ENCODE results near the gene ZNF248. TPM values are rescaled to one million over a fixed set of nuclear protein-coding genes. Genes with fewer than 3 reads are reported as not detected.

The ZNF248 gene
- total RNA-seq, 1 donor from 2014 or later: 0.75 TPM

GRCh38 chr10:37872955-37873354 lies 15.5 kb upstream of the ZNF248 start:
- no peaks in the 10 kb centered on the region for H3K4me1 Mint-ChIP-seq (ENCODE audit: low read depth, unreplicated experiment)
- H3K27ac Mint-ChIP-seq (ENCODE audit: unreplicated experiment): no peak overlapping the region
- no peak overlapping the region for H2AFZ ChIP-seq (ENCODE audit: low read depth, low read length)
- H3K9ac ChIP-seq (ENCODE audit: low read length): no peak overlapping the region
- no peaks in the 10 kb centered on the region for H4K20me1 ChIP-seq (ENCODE audit: insufficient read depth, low read length)
- H3K36me3 Mint-ChIP-seq (ENCODE audit: low read depth, unreplicated experiment): no peaks in the 10 kb centered on the region
- H3K79me2 ChIP-seq (ENCODE audit: insufficient read depth, low read length): no peaks in the 10 kb centered on the region
- no peak for FAIRE-seq
- no peaks in the 10 kb centered on the region for H3K36me3 ChIP-seq (ENCODE audit: insufficient read depth, low read length)
- H3K4me2 ChIP-seq (ENCODE audit: low read length): no peak overlapping the region
- no peak overlapping the region for H3K27ac ChIP-seq (ENCODE audit: low read depth, low read length)
- H3K4me3 ChIP-seq (ENCODE audit: insufficient read depth, low read depth, low read length): no peak overlapping the region
- DNase-seq (ENCODE audit: low read depth): no peak
- TF ChIP-seq EZH2 (IDR thresholded peaks at IDR 0.05; ENCODE audit: insufficient read depth, low read length) (no peak), CTCF (IDR thresholded peaks at IDR 0.05; ENCODE audit: insufficient read depth, low read depth, low read length) (no peak)
- no peak overlapping the region for H3K4me3 Mint-ChIP-seq (ENCODE audit: unreplicated experiment)
- H3K27me3 ChIP-seq (ENCODE audit: insufficient read depth, low read length): no peaks in the 10 kb centered on the region
- peaks cover 7% of the 10 kb centered on the region for H3K9me3 Mint-ChIP-seq (ENCODE audit: unreplicated experiment)
- no peaks in the 10 kb centered on the region for H3K27me3 Mint-ChIP-seq (ENCODE audit: low read depth, unreplicated experiment)
- no peaks in the 10 kb centered on the region for H3K9me3 ChIP-seq (ENCODE audit: insufficient read depth, low read depth, low read length)
- H3K4me1 ChIP-seq (ENCODE audit: insufficient read depth, low read length): no peaks in the 10 kb centered on the region

GRCh38 chr10:37872283-37872682 lies 14.9 kb upstream of the ZNF248 start:
- Mint-ChIP-seq H3K36me3 (ENCODE audit: low read depth, unreplicated experiment) (no peaks in the 10 kb centered on the region), H3K9me3 (ENCODE audit: unreplicated experiment) (peaks cover 7% of the 10 kb centered on the region), H3K4me3 (ENCODE audit: unreplicated experiment) (no peak overlapping the region), H3K27me3 (ENCODE audit: low read depth, unreplicated experiment) (no peaks in the 10 kb centered on the region), H3K4me1 (ENCODE audit: low read depth, unreplicated experiment) (no peaks in the 10 kb centered on the region), H3K27ac (ENCODE audit: unreplicated experiment) (no peak overlapping the region)
- Histone ChIP-seq H3K4me3 (ENCODE audit: insufficient read depth, low read depth, low read length) (no peak overlapping the region), H3K9me3 (ENCODE audit: insufficient read depth, low read depth, low read length) (no peaks in the 10 kb centered on the region), H3K9ac (ENCODE audit: low read length) (no peak overlapping the region), H4K20me1 (ENCODE audit: insufficient read depth, low read length) (no peaks in the 10 kb centered on the region), H3K79me2 (ENCODE audit: insufficient read depth, low read length) (no peaks in the 10 kb centered on the region), H3K27me3 (ENCODE audit: insufficient read depth, low read length) (no peaks in the 10 kb centered on the region), H3K4me2 (ENCODE audit: low read length) (no peak overlapping the region), H2AFZ (ENCODE audit: low read depth, low read length) (no peak overlapping the region), H3K27ac (ENCODE audit: low read depth, low read length) (no peak overlapping the region), H3K36me3 (ENCODE audit: insufficient read depth, low read length) (no peaks in the 10 kb centered on the region), H3K4me1 (ENCODE audit: insufficient read depth, low read length) (no peaks in the 10 kb centered on the region)
- DNase-seq (ENCODE audit: low read depth): no peak
- no peak for FAIRE-seq
- TF ChIP-seq CTCF (IDR thresholded peaks at IDR 0.05; ENCODE audit: insufficient read depth, low read depth, low read length) (no peak), EZH2 (IDR thresholded peaks at IDR 0.05; ENCODE audit: insufficient read depth, low read length) (no peak)

- no peak overlapping the region for H3K4me3 Mint-ChIP-seq (ENCODE audit: unreplicated experiment)
- no peaks in the 10 kb centered on the region for H3K36me3 ChIP-seq (ENCODE audit: insufficient read depth, low read length)
- no peak overlapping the region for H3K9ac ChIP-seq (ENCODE audit: low read length)
- no peak overlapping the region for H2AFZ ChIP-seq (ENCODE audit: low read depth, low read length)
- no peaks in the 10 kb centered on the region for H3K79me2 ChIP-seq (ENCODE audit: insufficient read depth, low read length)
- H4K20me1 ChIP-seq (ENCODE audit: insufficient read depth, low read length): no peaks in the 10 kb centered on the region
- DNase-seq (ENCODE audit: low read depth) (no peak), FAIRE-seq (no peak)
- no peak overlapping the region for H3K27ac ChIP-seq (ENCODE audit: low read depth, low read length)
- H3K4me3 ChIP-seq (ENCODE audit: insufficient read depth, low read depth, low read length): no peak overlapping the region
- H3K27me3 ChIP-seq (ENCODE audit: insufficient read depth, low read length): no peaks in the 10 kb centered on the region
- no peaks in the 10 kb centered on the region for H3K27me3 Mint-ChIP-seq (ENCODE audit: low read depth, unreplicated experiment)
- H3K4me2 ChIP-seq (ENCODE audit: low read length): no peak overlapping the region
- no peaks in the 10 kb centered on the region for H3K36me3 Mint-ChIP-seq (ENCODE audit: low read depth, unreplicated experiment)
- peaks cover 7% of the 10 kb centered on the region for H3K9me3 Mint-ChIP-seq (ENCODE audit: unreplicated experiment)
- H3K9me3 ChIP-seq (ENCODE audit: insufficient read depth, low read depth, low read length): no peaks in the 10 kb centered on the region
- H3K4me1 ChIP-seq (ENCODE audit: insufficient read depth, low read length): no peaks in the 10 kb centered on the region
- H3K27ac Mint-ChIP-seq (ENCODE audit: unreplicated experiment): no peak overlapping the region
- TF ChIP-seq CTCF (IDR thresholded peaks at IDR 0.05; ENCODE audit: insufficient read depth, low read depth, low read length): no peak
- TF ChIP-seq EZH2 (IDR thresholded peaks at IDR 0.05; ENCODE audit: insufficient read depth, low read length): no peak
- no peaks in the 10 kb centered on the region for H3K4me1 Mint-ChIP-seq (ENCODE audit: low read depth, unreplicated experiment)
These were observed 14.3 kb upstream of the ZNF248 start for GRCh38 chr10:37871568-37872251.

All from astrocyte (in vitro differentiated cells and primary cell).